Putamen (tissue), 1 donor: Measurements from ENCODE around the gene RTN4.

ENCODE experiments used
- DNase-seq: peaks from one replicate; pipeline ENCODE4 v3.0.0-alpha.2; 2016; ENCODE audit warnings: low spot score

Gene RTN4

DNA sequence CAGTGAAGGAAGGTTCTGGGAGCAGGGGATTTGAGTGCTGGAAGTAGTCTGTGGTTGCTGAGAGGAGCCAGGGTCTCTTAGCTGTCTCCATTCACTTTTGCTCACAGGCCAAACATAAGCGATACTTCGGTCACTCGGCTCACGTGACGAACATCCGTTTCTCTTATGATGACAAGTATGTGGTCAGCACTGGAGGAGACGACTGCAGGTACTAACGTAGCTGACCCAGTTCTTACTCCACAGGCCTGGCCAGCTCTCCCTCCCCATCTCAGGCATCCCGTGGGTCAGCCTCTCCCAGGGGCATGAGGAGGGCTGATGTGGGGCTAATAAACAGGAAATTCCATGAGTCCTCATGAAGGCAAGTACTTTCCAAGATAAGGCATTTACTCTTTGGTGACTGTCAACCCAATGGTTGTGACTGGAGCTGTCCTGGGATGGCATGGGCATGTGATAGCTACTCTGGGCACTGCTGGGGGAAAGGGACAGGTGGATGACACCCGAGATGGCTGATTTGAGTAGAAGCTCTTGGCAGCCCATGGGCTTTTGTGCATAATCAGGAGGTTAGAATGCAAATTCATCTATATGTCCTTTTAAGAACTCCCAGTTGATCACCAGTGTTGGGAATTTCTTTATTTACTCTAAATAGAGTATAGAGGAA is 81.6 kb downstream of the RTN4 start:
- DNase-seq, result no peak

DNA sequence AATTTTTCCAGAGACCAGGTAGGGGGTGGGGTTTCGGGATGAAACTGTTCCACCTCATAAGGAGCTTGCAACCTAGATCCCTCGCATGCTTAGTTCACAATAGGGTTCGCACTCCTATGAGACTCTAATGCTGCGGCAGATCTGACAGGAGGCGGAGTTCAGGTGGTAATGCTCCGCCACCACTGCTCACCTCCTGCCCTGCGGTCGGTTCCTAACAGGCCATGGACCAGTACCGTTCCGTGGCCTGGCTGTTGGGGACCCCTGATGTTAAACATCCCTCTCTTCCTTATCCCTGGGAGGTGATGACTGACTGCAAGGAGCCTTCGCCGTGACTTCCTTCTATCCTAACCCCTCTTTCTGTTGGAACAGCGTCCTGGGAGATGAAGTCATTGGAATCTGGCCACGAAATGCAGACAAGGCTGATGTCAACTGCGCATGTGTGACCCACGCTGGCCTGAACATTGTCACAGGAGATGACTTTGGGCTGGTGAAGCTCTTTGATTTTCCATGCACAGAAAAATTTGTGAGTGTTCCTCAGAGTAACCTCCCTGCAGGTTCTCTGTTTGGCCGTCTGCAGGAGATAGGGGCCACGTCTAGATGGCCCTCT is 82.4 kb downstream of the RTN4 start:
- DNase-seq, result no peak

- no peak for DNase-seq
Measured at GRCh38 chr2:54967269-54967668, 83.0 kb downstream of the RTN4 start.

DNA sequence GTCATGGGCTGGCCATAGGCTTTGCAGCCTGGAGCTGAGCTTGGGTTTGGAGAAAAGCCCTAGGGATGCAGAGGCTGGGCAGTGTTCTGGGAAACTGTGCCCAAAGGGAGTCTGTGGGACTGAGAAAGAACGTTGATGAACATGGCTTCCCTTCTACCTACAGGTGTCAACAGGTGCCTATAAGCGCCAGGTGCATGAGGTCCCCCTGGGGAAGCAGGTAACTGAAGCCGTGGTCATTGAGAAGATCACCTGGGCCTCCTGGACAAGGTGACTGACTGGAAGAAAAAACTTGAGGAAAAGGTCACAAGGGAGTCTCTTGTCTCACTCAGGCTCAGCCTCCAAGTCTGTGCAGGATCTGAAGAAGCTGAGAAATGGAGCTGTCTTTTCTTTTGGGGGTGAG is 83.4 kb downstream of the RTN4 start:
- DNase-seq, result no peak

DNA sequence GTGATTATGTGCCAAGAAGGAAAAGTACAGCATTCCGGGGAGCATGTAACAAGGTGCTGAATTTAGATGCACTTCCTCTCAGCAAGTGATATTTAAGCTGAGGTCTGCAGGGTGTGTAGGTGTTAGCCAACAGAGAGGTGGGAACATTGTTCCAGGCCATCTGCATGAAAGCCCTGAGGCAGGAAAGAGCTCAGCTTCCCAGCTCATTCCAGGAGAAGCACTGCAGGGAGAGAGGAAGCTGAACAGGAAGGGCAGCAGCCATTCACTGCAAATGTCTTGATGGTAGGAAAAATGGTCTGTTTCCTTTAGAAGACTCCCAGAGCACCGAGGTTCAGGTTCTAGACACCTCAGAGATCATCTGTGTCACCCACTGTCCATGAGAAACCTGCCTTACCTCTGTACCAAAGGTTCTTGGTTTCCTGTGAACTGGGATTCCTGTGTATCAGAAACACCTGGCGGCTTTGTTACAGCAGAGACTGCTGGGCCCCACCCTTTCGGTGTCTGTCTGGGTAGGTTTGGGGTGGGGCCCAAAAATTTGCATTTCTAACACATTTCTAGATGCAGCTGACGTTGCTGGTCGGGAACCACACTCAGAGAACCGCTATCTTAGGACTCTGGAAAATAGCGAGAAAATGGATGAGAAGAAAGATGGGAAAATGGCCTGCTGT is 84.0 kb downstream of the RTN4 start:
- DNase-seq, result no peak

DNA sequence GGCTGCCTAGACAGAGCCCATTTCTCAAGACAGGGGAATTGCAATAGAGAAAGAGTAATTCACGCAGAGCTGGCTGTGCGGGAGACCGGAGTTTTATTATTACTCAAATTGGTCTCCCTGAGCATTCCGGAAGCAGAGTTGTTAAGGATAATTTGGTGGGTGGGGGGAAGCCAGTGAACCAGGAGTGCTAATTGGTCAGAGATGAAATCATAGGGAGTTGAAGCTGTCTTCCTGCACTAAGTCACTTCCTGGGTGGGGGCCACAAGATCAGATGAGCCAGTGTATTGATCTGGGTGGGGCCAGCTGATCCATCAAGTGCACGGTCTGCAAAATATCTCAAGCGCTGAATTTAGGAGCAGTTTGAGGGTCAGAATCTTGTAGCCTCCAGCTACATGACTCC is 84.8 kb downstream of the RTN4 start:
- no peak for DNase-seq

DNA sequence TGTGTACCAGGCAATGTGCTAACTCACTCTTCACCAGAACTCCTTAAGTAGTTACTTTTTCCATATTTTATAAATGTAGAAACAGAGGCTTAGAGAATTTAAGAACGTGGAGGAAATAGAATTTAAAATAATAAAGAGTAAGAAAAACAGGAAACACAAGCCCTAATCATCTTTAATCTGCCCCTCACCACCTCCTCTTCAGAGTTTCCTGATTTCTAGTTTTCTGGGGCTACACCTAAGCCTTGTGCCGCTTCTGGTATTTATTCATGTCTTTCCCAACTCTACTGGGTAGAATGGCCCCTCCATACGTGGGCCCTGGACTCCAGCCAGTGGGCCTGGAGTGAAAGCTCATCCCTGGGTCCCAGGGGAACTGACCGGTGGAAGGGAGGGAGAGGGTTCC is 85.4 kb downstream of the RTN4 start:
- no peak for DNase-seq

DNA sequence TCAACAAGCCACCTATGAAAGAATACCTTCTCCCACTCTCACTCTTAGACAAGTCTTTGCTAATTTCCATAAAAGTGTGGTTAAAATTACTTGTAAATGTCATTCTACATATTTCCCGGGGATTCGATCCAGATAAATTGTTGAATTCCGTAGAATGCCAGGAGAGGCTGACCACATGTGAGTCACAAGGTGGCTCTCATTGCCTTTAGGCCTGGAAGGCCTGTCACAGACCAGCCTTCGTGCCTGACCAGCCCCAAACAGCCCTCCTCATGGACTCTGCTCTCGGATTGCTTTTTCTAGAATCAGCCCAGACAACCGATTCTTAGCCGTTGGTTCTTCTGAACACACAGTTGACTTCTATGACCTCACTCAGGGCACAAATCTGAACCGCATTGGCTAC is 86.0 kb downstream of the RTN4 start:
- DNase-seq, result no peak

GRCh38 chr2:54963476-54963875 is 86.8 kb downstream of the RTN4 start:
- no peak for DNase-seq

- no peak for DNase-seq
Measured at GRCh38 chr2:54962935-54963440, 87.3 kb downstream of the RTN4 start.

DNA sequence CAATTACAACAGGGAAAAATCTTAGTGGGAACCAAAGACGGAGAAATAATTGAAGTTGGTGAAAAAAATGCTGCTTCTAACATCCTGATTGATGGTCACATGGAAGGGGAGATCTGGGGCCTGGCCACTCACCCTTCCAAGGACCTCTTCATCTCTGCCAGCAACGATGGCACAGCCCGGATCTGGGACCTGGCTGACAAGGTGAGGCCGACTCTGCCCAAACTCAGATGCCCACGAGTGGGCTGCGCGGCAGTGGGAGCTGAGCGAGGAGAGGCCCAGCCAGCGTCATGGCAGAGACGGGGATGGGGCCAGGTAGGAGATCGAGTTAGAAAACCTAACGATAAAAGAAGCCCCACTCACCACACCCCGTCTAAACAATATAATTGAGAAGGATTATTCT is 87.7 kb downstream of the RTN4 start:
- DNase-seq, result no peak

DNA sequence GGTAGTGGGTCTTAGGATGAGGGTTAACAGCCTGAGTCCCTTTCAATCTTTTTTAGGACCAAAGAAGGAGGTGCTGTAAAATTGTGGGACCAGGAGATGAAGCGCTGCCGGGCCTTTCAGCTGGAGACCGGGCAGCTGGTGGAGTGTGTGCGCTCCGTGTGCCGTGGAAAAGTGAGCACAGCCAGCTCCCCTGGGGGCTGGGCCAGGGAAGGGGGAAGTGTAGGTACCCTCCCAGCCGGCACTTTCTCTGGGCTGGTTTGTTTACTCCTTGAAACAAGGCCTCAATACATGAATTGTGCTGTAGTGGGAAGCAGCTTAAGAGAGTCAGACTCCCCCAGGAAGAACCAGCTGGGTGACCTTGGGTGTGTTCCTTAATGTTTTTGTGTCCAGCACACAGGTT is 90.1 kb downstream of the RTN4 start:
- no peak for DNase-seq

DNA sequence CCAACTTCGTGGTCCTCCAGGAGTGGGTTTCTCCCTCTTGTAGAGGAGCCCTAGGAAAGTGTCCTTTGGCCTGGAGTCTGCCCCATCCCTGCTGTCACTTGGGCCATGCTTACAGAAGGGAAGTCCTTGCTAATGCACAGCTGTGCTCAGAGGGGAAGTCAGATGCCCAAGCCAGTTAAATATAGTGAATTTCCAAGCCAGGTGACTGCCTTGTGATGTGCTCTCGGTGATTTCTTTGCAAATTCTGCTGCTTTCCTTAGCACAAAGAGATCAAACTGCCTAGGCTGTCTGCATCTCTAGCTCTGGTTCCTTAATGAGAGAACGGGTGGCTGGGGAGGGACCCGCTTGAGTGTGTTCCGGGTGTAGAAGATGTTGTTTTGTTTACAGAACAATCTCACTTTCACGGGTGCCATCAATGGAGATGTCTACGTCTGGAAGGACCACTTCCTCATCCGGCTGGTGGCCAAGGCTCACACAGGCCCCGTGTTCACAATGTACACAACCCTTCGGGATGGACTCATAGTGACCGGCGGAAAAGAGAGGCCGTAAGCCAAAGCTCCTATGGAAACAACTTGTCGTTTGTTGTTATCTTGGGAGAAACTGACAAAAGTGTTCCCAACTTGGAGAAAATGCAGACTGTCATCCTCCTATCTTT is 91.4 kb downstream of the RTN4 start:
- no peak for DNase-seq

- DNase-seq, result no peak
Measured at GRCh38 chr2:54957321-54957999, 92.8 kb downstream of the RTN4 start.

GRCh38 chr2:54956111-54956627 is 94.1 kb downstream of the RTN4 start:
- DNase-seq, result no peak

DNA sequence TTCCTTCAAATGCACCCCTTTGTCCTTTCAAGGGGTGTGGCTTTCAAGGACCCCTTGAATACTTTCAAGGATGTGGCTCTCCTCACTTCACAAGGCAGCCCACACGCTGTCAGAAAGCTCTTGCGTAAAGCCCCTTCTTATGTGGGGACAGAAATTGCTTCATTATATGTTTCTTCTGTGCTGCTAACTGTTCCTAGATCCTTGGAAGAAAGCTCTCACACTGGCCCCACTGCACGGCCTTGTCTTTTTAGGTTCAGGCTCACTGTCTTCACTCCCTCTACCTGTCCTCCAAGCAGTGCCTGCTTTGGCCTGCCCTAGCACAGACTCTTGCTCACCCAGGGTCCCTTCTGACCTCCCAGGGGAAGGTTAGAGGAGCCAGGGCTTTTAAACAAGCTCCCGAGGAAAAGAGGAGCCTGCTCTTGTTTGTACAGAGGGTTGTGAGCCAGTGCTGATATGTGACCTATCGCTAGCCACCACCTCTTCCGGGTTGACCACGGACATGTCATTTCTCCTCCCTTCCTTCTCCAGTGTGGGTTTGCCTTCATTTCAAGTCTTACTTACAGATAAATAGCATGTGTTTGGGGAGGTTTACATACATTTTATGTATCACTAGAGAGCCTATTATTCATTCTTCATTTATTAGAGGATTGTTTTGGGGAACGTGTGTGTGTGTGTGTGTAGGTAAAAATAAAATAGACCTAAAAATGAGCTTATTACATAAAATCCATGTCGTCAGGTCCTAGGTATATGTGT is 94.7 kb downstream of the RTN4 start:
- no peak for DNase-seq

DNA sequence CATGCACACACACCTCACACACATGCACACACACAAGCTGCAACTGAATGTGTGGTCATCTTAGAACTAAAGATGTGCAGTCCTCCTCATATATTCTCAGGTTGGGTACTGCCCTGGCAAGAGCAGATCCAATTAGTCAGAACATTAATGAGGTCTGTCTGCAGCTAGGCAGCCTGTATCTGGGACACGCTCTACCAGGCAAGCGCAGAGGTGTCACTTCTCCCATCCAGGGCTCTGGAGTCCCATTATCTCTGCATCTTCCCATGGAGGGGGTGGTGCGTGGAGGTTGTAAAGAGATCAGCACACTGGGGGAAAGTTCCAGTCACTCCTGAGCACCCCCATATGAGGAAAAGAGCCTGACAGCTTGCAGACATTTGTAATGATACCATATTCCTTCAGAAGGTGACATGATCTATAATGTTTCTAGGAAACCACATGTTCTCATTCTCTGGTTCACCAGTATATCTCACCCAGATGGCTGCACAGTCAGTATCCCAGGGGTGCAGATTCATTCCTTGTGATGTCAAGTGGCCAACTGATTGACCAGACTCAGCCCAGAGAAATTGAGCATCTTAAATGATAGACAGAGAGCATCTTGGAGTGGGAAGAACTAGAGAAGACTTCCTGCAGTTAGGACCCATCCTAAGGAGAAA is 95.4 kb downstream of the RTN4 start:
- DNase-seq, result peak; percentile 88

GRCh38 chr2:54954158-54954557 is 96.1 kb downstream of the RTN4 start:
- DNase-seq, result no peak

GRCh38 chr2:54952978-54953456 is 97.2 kb downstream of the RTN4 start:
- no peak for DNase-seq

- no peak for DNase-seq
Measured at GRCh38 chr2:54952425-54952824, 97.8 kb downstream of the RTN4 start.

DNA sequence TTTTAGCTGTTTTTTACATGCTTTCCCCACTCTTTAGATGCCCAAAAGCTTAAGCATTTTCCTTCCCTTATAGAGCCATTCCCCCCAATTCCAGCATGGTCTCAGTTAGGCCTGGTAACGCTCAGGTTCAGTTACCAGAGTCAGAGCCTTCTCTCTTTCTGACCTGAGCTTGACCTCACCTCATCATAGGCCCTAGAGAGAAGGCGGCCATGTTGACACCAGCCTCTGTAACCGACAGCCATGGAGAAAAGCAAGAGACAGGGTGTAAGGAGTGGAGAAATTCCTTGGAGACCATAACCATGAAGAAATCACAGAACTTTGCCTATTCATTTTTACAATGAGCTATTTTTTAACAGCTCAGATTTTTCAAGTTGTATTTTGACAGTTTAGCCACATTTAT is 99.4 kb downstream of the RTN4 start:
- no peak for DNase-seq
